Stimulated activated CD8-positive, alpha-beta memory T cell treated with anti-CD3 and anti-CD28 coated beads, Interleukin-7, amount 100 ng/mL, for 1 hour (primary cell): ENCODE results near the gene TANC2.

Experiments used
- DNase-seq, 2 donors: peaks; one replicate each; pipeline ENCODE4 v3.0.0-alpha.2; 2020; ENCODE audit warnings: low read depth in 2 of 2

Gene TANC2

GRCh38 chr17:63001689-63002394 lies 35.8 kb downstream of the TANC2 start:
- no peak for DNase-seq

- no peak for DNase-seq
Measured at GRCh38 chr17:63002625-63003024, 36.6 kb downstream of the TANC2 start.

- no peak for DNase-seq
Measured at GRCh38 chr17:63015824-63016223, 49.8 kb downstream of the TANC2 start.
